ENCODE measurements around the gene CFAP65.

CFAP65 gene

DNA sequence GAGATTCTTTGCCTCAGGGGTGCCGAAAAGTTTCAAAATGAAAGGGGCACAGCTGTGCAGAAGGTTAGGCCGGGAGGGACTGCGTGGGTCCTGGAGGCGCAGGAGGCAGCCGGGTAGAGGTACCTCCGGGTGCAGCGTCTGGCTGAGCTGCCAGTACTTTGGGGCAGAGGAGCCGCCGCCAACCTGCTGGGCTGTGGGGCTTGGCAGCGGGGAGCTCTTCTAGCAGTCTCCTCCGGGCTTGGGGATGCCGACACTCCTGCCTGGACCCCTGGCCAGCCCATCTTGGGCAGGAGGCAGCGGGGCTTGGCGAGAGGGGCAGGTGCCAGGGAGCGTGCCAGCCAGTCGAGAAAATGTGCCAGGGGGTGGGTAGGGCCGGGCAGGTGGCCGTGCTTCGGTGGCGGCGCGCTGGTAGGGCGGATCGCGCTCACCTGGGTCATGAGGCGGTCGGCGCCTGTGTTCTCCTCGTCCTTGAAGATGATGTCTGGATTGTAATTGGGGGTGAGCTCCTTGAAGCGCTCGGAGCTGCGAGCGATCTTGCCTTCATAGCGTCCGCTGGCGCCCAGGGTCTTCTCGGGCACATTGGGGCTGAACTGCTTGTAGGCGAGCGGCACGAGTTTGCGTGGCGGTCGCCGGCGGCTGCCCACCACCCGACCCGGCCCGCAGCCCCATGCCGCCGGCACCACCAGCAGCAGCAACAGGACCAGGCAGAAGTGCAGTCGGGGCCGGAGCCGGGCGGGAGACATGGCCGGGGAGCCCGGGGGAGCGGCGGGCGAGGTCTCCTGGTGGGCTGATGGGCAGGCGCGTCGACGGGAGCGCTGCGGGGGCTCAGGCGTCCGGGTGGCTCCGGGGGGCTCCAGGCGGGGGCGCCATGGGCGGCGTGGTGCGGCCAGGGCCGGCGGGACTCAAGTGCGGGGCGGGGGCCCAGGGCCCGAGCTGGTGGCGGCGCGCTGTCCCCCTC is 18.7 kb upstream of the CFAP65 start:
- DNase-seq, result no peak

DNA sequence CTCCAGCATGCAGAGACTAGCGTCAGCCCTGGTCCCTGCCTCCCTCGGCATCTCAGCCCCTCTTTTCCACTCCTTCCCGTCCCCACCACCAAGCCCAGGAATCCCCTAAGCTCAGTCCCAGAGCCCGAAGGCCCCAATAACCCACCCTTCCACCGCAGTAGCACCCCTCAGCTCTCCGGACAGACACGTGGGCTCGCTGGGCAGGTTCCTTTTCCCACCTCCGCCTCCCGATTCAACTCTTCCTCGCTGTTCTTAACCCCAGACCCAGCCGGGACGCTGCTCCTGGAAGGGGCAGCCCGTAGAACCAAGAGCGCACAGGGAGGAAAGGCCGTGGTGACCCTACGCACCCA is 18.0 kb upstream of the CFAP65 start:
- DNase-seq, result no peak

DNA sequence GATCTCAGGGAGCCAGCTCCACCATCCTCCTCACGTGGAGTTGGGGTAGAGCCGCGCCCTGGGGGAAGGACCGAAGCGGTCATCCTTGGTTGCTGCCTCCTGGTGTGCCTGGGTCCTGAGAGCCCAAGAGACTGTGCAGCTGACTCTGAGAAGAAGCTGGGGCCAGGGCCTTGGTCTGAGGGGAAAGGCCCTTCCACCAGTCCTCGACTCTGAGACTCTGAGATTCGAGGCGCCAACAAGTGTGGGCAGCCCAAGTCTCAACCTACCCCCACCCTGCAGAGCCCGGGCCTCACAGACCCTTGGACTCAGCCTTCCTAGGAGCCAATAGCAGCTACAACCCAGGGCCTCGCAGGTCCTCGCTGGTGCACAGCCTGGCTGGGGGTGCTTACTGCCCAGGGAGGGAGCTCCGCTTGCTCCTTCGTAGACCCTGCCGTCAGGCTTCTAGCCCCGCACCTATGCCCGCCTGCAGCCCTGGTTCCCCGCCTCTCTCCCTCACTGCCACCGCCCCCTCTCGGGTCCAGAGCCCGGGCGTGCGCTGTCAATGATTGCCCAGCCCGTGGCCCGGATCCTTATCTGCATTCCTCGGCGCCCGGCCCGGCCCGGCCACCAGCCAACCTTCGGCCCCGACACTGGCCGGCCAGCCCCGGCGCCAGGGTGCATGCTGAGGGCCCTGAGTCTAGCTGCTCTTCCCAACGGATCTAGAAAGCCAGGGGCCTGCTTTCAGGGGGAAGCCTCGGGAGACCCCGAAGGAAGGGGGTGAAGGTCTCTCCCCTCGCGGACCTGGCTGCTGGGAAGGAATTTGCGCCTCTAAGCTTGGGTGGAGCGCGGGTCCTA is 17.4 kb upstream of the CFAP65 start:
- no peak for DNase-seq

DNA sequence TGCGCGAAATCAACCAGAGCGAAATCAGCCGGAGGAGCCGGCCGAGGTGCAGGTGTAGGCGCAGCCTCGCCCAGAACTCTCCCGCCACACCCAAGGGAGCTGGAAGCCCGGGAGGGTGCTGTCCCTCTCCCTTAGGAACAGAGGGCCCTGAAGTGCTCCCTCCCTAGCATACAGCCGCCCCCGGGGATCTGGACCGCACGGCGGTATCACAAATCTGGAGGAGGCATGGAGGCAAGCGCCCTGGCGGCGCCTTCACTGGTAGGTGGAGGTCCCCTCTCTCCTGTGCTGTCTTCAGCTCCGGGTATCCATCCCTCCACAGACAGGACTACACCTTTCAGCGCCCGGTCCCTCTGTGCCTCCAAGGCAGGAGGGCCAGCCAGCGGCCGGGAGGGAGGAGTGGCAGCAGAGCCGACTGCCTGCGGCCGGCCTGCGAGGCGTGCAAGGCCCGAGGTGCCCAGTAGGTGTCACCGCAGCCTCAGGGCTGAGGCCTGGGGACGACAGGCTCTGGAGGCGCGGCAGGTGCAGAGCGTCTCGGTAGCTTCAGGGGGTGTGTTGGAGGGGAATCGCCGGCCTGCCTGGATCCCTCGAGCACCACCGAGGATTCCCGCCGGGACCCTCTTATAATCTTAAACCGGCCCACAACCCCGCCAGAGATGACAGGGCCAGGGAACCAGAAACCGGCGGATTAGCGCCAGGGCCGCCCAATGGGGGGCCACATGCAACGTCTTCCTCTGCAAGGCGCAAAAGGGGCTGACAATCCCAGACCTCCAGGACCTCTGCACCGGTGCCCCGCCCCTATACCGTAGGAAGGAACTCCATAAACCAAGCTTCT is 16.6 kb upstream of the CFAP65 start:
- no peak for DNase-seq

GRCh38 chr2:219056896-219057708 is 15.8 kb upstream of the CFAP65 start:
- DNase-seq, result no peak

GRCh38 chr2:219056176-219056895 is 15.0 kb upstream of the CFAP65 start:
- no peak for DNase-seq

DNA sequence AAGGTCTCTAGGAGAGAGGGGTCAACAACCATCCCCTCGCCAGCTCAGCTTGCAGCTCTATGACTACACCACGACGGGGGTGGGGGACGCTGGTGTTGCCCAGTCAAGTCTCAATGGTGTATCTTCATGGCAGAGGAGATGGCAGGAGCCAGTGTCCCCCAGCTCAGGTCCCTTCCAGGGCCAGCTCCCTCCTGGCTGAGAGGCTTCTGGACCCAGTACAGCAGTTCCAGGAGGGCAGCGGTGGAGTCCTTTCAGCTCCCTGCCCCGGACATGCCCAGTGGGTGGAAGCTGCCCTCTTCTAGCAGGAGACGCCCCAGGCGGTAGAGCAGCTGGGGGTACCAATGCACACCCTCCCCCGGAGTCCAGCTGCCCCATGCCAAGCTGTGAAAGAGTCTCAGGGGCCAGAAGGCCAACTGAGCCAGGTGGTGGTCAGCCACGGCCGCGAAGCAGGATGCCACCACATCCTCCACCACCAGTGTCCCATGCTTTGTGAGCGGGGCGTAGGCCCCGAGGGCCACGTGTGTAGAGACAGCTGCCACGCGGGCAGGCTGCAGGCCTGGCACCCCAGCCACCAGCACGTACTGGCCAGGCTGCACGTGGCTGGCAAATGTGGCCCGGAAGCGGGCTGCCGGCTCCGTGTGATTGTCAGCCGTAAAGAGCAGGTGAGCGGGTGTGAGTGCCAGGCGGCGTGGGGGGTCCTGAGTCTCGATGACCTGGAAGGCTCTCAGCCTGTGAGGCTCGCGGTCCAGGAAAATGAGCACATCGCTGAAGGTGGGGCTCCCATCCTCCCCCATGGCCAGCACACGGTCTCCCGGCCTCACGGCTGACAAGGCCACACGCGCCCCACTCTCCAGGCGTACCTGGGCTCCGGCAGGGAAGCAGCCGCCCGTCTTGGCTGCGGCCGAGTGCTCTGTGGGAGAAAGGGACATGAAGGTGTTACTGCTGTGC is 13.9 kb upstream of the CFAP65 start:
- DNase-seq, result no peak

DNA sequence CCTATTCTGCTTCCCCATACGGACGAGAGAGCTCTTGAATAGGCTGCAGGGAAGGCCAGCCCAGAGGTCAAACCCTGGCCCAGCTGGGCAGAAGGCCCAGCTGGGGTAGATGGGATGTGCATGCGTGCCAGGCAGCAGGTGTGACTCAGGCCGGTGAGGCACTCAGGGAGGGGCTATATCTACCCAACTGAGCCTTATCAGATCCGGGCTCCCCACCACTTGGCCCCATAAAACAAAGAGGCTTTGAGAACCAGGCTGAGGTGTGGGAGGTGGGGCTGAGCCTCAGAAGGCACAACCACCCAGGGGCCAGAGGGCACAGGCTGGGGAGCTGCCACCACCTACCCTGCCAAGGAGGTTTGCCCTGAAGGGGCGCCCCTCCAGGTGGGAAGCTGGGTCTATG is 8.0 kb upstream of the CFAP65 start:
- no peak for DNase-seq

DNA sequence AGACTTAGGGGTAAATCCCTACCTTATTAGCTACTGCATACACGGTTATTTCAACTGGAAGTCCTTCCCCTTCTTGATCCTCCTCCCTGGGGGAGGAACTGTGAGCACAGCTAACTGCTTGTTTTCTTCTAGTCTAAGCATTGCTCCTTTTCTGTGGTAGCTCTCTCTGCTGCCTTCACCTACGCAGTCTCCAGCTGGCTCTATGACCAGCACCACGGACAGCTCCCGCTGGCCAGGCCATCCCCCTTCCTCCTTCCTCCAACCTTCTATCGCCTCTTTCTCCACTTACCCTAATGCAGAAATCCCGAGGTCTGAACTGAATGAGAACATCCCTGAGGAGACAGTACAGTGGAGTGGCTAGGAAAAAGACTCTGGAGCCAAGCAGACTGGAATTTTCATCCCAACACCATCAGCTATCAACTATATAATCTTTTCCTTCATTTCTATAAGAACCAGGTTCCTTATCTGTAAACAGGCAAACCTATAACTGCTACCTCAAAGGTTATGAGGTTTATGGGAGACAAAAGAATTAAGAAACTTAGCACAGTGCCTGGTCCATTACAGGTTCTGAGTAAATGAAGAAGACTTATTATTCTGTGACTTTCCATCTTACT is 4.7 kb upstream of the CFAP65 start:
- DNase-seq, result no peak

- no peak for DNase-seq
These were observed 1.4 kb upstream of the CFAP65 start for GRCh38 chr2:219042750-219043149.

GRCh38 chr2:219042157-219042556 is 841 bp upstream of the CFAP65 start:
- DNase-seq, result no peak

DNA sequence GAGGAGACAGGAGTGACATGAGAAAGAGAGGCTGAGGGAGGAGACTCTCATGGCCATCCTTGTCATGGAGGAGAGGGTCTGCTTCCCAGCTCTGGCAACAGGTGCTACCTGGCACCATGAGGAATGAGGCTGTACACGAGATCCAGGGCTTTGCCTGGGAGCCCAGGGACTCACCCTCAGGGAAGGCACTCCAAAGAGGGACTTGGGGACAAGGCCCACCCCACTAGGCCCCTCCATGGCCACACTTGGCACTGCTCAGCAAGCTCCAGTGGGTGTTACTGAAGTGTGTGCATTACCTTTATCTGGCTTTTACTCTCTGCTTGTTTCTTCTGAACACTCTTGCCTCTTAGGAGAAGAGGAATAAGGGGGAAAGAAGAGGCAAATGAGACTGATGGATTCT is 2.7 kb downstream of the CFAP65 start:
- DNase-seq, result no peak

- no peak for DNase-seq
These were observed 3.4 kb downstream of the CFAP65 start for GRCh38 chr2:219037783-219038499.

DNA sequence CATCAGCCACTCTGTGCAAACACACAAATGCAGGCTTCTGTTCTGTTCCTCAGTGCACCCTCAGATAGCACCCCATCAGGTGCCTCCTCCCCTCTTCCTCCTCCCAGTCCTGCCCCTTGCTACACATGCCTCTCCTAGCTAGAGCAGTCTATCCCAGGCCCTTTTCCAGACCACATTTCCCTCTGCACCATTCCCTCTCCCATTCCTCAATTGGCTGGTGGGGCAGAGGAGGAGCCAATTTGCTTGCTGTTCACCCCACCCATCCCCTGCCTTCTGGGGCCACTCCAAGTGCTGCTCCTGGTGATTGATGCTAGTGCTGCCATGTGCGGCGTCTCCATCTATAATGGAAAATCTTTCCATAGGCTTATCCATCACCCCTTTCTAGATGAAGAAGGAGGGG is 5.4 kb downstream of the CFAP65 start:
- DNase-seq, result no peak

GRCh38 chr2:219034823-219035222 is 6.5 kb downstream of the CFAP65 start:
- no peak for DNase-seq

- DNase-seq, result no peak
These were observed 9.1 kb downstream of the CFAP65 start for GRCh38 chr2:219032051-219032745.

DNA sequence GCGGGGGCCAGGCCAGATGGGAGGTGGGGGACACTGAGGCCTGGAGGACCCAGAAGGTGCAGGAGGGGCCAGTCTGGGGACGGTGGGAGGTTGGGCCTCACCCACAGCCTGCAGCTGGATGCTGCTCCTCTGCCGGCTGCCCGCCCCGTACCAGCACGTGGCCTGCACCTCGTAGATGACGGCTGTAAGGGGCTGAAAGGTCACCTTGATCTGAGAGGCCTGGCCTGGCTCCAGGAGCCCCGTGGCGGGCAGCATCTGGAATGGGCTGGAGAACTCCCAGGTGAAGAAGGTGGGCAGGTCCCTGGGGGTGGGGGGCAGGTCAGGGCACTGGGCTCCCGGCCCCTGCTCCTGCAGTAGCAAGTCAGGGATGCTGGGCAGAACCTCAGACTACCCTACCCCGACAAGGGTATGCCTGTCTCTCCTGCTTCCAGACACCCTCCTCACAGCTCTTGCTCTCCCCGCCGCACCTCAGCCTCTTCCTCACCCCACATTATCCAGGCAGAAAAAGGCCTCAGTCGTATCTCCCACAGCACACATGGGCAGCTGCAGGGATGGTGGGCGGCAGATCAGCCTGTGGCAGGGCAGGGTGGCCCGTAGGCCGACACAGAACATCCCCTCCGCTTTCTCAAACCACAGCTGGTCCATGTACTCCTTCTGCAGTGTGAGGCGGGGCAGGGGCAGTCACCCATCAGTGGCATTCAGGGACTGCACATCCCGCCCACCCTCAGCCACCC is 10.1 kb downstream of the CFAP65 start:
- DNase-seq, result no peak

Data from NK-92 treated with Interleukin-12 subunit alpha and Interleukin-12 subunit beta, amount 100 ng/mL, for 24 hours (cell line).